ENCODE results near the gene EXOSC7. TPM values are rescaled to one million over a fixed set of nuclear protein-coding genes. Genes with fewer than 3 reads are reported as not detected.

Gene EXOSC7
- total and polyA plus RNA-seq, 4 donors, result 15.5 to 27.2 (median 21.7) TPM

DNA sequence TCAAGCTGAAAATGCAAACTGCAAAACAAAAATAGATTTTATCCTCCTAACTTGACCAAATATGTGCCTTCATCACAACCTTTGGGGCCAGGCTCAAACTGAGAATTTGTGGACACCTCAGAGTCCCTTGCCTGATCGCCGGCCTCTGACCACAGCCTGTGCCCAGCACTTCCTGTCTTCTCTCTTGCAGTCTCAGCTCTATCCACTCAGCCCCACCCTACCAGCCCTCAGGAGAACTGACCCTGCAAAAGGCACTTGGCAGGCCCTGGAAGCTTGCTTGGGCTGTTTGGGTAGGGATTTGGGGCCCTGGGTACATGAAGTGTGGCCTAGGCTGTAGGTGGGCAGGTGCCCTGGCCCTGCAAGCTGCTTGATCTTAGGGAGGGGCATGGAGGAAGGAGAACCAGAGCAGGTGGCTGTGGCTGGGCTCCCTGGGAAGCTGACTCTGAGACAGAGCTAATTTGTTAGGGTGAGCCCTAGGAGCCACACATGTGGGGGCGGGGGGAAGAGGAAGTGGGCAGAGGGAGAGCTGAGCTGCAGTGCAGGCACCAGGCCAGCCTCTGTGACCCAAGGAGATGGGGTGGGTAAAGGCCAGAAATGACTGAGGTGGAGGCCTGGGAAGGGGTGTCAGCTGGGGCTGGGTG is 58.7 kb downstream of the EXOSC7 start:
- peaks cover 0 to 20% (median 2%) of the 10 kb centered on the region in 4 donors for H3K4me1 ChIP-seq (ENCODE audit: control insufficient read depth in 4 of 4, insufficient read depth in 4 of 4, low read length in 3 of 4)
- no peaks in the 10 kb centered on the region for H3K36me3 ChIP-seq (ENCODE audit: control insufficient read depth in 4 of 4, insufficient read depth in 3 of 4, low read depth in 1 of 4, low read length in 3 of 4)
- no peaks in the 10 kb centered on the region for H3K27me3 ChIP-seq (ENCODE audit: control insufficient read depth in 4 of 4, insufficient read depth in 4 of 4, low read length in 3 of 4)
- H3K9ac ChIP-seq (ENCODE audit: low read depth in 1 of 2, low read length in 2 of 2), result no peak overlapping the region
- TF ChIP-seq FOXA1 (IDR thresholded peaks at IDR 0.05) (no peak), SP1 (IDR thresholded peaks at IDR 0.05) (no peak), ZBTB33 (IDR thresholded peaks at IDR 0.05) (no peak), NR2F2 (IDR thresholded peaks at IDR 0.05) (no peak), FOXA2 (IDR thresholded peaks at IDR 0.05) (no peak), EGR1 (IDR thresholded peaks at IDR 0.05; ENCODE audit: low read depth in 2 of 2) (no peak), YY1 (IDR thresholded peaks at IDR 0.05) (no peak), TAF1 (conservative IDR thresholded peaks at IDR 0.05) (no peak), GABPA (IDR thresholded peaks at IDR 0.05 in 1 of 2, conservative IDR thresholded peaks at IDR 0.05 in 1 of 2) (no peak), JUND (IDR thresholded peaks at IDR 0.05) (no peak)
- TF ChIP-seq, protein P1, sequence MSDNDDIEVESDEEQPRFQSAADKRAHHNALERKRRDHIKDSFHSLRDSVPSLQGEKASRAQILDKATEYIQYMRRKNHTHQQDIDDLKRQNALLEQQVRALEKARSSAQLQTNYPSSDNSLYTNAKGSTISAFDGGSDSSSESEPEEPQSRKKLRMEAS (IDR thresholded peaks at IDR 0.05), result no peak
- TF ChIP-seq, protein P2, sequence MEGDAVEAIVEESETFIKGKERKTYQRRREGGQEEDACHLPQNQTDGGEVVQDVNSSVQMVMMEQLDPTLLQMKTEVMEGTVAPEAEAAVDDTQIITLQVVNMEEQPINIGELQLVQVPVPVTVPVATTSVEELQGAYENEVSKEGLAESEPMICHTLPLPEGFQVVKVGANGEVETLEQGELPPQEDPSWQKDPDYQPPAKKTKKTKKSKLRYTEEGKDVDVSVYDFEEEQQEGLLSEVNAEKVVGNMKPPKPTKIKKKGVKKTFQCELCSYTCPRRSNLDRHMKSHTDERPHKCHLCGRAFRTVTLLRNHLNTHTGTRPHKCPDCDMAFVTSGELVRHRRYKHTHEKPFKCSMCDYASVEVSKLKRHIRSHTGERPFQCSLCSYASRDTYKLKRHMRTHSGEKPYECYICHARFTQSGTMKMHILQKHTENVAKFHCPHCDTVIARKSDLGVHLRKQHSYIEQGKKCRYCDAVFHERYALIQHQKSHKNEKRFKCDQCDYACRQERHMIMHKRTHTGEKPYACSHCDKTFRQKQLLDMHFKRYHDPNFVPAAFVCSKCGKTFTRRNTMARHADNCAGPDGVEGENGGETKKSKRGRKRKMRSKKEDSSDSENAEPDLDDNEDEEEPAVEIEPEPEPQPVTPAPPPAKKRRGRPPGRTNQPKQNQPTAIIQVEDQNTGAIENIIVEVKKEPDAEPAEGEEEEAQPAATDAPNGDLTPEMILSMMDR (IDR thresholded peaks at IDR 0.05; ENCODE audit: low read depth, low read length, missing input control), result no peak
- TF ChIP-seq, protein P3, sequence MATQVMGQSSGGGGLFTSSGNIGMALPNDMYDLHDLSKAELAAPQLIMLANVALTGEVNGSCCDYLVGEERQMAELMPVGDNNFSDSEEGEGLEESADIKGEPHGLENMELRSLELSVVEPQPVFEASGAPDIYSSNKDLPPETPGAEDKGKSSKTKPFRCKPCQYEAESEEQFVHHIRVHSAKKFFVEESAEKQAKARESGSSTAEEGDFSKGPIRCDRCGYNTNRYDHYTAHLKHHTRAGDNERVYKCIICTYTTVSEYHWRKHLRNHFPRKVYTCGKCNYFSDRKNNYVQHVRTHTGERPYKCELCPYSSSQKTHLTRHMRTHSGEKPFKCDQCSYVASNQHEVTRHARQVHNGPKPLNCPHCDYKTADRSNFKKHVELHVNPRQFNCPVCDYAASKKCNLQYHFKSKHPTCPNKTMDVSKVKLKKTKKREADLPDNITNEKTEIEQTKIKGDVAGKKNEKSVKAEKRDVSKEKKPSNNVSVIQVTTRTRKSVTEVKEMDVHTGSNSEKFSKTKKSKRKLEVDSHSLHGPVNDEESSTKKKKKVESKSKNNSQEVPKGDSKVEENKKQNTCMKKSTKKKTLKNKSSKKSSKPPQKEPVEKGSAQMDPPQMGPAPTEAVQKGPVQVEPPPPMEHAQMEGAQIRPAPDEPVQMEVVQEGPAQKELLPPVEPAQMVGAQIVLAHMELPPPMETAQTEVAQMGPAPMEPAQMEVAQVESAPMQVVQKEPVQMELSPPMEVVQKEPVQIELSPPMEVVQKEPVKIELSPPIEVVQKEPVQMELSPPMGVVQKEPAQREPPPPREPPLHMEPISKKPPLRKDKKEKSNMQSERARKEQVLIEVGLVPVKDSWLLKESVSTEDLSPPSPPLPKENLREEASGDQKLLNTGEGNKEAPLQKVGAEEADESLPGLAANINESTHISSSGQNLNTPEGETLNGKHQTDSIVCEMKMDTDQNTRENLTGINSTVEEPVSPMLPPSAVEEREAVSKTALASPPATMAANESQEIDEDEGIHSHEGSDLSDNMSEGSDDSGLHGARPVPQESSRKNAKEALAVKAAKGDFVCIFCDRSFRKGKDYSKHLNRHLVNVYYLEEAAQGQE (IDR thresholded peaks at IDR 0.05), result no peak
- H3K27ac ChIP-seq (ENCODE audit: low read depth in 1 of 2, low read length in 2 of 2), result no peak overlapping the region
- WGBS, result 75% methylated on average over 3 of the region's 3 CpGs
- H3K4me3 ChIP-seq (ENCODE audit: low read depth in 1 of 3, low read length in 3 of 3), result no peak overlapping the region
- no peaks in the 10 kb centered on the region for H3K9me3 ChIP-seq (ENCODE audit: control insufficient read depth in 4 of 4, low read length in 3 of 4)
- no peak for DNase-seq (ENCODE audit: low spot score)

All from liver (tissue), 9 donors.